T47D (cell line): Measurements from ENCODE around the gene USP40.

ENCODE experiments used
- DNase-seq, 2 experiments: peaks; one replicate each; pipeline versions ENCODE4 v3.0.0 to v3.0.0-alpha.2; 2011 to 2012; ENCODE audit warnings: low read depth in 1 of 2, low spot score in 1 of 2
- JUND ChIP-seq: IDR thresholded peaks from 2 replicates; pipeline ENCODE4 v1.6.1; 2012; ENCODE audit warnings: low read depth
- in situ Hi-C: cut with HindIII; loops from 2 replicates; pipeline ENCODE4 v1.10.0; 2016; ENCODE audit warnings: low sequenced_read_pairs, low pct_unique_long_range_greater_than_20kb

USP40 gene

DNA sequence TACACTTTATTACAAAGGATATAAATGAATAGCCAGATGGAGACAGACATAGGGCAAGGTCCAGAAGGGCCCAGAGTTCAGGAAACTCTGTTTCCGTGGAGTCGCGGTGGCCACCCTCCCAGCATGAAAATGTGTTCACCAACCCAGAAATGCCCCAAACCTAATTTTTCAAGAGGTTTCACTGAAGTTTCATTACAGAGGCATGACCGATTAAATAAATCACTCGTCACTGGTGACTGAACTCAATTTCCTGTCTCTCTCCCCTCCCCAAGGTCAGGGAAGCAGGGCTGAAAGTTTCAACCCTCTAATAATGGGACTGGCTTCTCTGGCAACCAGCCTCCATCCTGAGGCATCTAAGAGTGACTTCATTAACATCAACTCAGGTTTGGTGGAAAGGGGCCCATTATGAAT lies 22.4 kb downstream of the USP40 start:
- no peak for DNase-seq
- TF ChIP-seq JUND = no peak
- in situ Hi-C loops = no loop called here

DNA sequence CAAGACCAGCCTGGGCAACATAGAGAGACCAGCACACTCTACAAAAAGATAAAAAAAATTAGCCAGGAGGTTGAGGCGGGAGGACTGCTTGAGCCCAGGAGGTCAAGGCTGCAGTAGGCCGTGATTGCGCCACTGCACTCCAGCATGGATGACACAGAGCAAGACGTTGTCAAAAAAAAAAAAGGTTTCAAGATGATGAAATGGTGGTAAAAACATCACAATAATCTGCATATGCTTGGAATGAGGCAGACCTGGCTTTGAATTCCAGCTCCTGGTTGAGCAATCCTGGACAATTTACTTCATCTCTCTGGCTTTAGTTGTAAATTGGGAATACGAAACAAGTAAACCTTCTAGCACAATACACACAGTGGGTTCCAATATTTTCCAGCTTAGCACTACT lies 24.1 kb downstream of the USP40 start:
- in situ Hi-C loops = no loop called here
- no peak for DNase-seq

DNA sequence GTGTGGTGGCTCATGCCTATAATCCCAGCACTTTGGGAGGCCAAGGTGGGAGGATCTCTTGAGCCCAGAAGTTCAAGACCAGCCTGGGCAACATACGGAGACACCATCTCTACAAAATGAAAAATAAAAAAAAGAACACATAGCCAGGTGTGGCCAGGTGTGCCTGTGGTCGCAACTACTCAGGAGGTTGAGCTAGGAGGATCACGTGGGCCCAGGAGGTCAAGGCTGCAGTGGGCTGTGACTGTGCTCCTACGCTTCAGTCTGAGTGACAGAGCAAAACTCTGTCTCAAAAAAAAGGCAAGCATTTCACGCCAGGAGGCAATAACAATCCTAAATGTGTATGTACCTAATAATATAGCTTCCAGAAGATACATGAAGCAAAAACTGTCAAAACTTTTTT lies 27.8 kb downstream of the USP40 start:
- in situ Hi-C loops = no loop called here
- TF ChIP-seq JUND = no peak

More for the DNA sequence above, 24.1 kb downstream of the USP40 start:
- no peak for TF ChIP-seq JUND

DNA sequence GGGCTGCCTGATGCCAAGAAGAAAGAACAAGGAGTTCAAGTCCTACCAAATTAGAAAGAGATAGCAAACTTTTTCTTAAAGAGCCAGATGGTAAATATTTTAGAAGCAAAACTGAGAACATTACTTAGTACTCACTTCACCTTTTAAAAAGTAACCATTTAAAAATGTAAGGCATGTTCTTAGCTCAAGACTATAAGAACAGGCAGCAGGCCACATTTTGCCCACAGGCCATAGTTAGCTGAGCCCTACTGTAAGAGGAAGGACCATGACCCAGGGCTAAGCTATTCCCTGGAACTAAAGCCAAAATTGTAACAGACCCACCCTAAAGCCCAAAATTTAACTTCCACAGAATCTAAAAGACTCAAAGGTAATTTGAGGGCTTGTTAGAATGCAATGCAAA lies 31.3 kb downstream of the USP40 start:
- no peak for DNase-seq
- in situ Hi-C loops = no loop called here
- no peak for TF ChIP-seq JUND

More for the DNA sequence above, 27.8 kb downstream of the USP40 start:
- DNase-seq = no peak

DNA sequence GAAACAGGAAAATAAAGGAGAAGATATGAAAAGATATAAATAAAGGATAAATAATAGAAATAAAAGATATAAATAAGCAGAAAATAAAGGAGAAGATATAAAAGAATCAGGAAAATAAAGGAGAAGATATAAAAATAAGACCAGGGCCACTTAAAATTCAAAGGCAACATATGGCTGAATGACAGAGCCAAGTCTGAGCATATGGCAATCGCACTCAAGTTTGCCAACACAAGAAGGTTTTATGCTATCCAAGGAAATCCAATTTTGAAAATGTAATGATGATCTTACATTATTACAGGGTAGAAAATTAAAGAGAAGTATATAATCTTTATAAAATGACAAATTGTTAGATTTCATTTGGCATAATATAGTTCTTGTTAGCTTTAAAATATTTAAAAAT lies 33.6 kb downstream of the USP40 start:
- no peak for DNase-seq
- no peak for TF ChIP-seq JUND
- in situ Hi-C loops = no loop called here

DNA sequence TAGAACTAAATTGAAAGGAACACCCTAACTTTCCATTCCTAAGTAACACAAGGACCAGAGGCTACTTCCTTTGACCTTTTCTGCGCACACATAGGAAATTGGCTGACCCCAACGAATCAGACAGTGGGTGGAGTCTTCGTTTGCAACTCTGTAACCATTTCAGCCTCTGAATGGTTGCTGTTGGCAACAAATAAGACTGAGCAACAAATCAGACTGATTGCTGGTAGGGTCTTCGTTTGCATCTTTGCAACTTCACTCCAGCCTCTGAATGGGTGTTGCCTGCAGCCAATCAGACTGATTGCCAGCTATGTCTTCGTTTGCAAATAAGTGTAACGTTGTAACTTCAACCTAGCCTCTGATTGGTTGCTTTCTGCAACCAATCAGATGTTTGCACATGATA lies 34.6 kb downstream of the USP40 start:
- DNase-seq = no peak
- TF ChIP-seq JUND = no peak
- in situ Hi-C loops = no loop called here

DNA sequence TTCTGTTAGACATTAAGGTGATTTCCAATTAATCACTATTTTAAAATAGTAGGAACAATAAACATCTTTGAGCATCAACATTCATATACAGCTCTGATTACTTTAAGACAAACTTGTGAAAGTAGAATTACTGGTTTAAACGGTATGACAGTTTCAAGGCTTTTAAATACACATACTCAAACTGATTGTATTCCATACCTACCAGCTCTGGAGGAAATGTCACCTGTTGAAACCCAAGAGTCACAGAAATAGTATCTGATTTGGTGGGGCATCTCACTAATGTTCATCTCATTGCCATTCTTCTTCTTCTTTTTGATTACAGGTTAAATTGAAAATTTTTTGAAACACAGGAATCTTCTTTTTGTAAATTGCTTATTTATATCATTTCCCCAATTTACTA lies 36.2 kb downstream of the USP40 start:
- TF ChIP-seq JUND = no peak
- in situ Hi-C loops = no loop called here
- DNase-seq = peak in 1 of 2 experiments; percentile 27

DNA sequence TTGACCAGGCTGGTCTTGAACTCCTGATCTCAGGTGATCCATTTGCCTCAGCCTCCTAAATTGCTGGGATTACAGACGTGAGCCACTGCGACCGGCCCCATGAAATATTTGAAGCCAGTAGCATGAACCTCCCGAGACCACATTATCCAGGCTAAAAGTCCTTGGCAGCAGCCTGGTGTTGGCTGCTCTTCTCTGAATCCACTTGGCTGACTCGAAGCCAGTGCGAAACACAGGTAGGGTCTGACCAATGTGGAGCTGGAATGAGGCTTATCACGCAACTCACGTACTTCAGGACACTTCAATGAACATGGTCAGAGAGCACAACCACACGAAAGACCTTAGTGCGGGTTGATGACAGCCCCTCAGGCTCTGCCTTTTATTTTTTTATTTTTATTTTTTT lies 38.4 kb downstream of the USP40 start:
- TF ChIP-seq JUND = no peak
- DNase-seq = no peak
- in situ Hi-C loops = no loop called here

DNA sequence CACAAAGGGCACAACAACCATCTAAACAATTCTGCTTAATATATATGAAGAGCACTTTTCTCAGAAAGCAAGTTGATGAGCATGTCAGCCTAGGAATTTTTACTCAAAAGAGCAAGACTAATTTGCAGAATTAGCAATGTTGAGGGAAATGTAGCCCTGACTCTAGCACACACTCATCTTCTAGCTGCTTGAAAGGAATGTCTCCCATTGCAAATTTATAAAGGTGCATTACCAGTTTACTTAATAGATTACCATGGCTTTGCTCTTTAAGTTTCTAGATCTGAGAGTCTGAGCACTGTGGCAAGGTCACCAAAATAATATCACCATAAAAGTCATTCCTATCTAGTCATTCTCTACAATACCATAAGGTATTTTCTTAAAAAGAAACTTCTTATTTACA lies 40.8 kb downstream of the USP40 start:
- TF ChIP-seq JUND = no peak
- in situ Hi-C loops = no loop called here
- DNase-seq = no peak

DNA sequence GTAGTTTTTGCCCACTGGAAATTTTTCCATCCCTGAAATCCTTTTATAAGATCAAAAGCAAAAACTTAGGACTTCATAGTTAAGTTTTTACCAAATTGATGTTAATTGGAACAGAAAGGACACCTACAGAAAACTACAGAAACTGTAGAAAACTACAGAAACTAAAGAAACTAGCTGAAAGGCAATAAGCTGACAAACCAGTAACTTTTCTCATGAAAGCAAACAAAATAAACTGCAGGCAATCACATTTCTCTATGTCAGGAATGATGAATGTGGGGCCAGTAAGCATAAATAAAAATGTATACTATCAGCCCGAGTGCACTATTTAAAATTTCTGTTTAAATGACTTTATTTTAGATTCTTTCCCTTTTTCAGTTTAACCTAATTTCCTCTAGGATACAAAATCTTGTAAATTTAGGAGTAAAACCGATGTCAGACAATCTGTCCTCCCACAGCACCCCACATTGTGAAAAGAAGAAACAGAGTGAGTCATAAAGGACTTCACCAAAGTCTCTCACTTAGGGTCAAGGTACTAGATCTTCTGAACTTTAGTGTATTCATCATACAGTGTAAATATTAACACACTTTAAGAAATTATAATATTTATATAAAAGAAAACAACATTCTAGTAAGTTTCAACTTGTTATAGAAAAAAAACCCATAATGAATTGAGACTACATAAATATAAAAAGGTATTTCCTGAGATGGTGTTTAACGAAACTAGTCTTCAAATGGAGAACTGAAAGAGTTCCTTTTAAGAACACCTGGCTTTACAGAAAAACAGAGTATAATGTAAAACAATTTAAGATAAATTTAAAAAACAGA lies 46.6 kb downstream of the USP40 start:
- no peak for TF ChIP-seq JUND
- in situ Hi-C loops = no loop called here
- DNase-seq = no peak

DNA sequence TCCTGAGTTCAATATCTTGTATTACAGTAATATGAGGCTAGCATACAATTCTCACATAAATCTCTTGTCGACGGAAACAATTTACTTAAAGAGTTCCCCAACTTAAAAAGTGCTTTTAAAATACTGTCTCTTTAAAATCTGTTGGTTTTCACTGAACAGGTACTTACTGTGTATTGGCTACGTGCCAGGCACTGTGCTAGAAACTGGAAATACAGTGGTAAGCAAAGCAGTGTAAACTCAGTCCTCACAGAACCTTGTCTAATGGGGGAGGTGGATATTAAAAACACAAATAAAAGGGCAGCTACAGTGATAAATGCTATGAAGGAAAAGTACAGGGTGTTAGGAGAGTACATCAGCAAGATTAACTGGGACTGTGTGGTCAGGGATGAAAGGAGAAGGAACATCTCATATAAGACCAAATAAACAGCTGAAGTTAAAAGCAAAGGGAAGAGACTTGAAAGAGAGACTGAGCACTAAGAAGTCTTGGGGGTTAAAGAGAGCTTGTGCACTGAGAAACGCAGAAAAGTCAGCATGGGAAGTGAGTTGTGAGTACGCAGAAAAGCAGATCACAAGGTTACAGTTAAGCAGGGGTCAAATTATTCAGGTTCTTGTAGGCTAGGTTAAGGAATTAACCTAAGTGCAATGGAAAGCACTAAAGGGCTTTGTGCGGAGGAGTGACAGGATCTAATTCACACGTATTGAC lies 52.5 kb downstream of the USP40 start:
- DNase-seq = peak in 1 of 2 experiments; percentile 20
- in situ Hi-C loops = no loop called here
- no peak for TF ChIP-seq JUND

DNA sequence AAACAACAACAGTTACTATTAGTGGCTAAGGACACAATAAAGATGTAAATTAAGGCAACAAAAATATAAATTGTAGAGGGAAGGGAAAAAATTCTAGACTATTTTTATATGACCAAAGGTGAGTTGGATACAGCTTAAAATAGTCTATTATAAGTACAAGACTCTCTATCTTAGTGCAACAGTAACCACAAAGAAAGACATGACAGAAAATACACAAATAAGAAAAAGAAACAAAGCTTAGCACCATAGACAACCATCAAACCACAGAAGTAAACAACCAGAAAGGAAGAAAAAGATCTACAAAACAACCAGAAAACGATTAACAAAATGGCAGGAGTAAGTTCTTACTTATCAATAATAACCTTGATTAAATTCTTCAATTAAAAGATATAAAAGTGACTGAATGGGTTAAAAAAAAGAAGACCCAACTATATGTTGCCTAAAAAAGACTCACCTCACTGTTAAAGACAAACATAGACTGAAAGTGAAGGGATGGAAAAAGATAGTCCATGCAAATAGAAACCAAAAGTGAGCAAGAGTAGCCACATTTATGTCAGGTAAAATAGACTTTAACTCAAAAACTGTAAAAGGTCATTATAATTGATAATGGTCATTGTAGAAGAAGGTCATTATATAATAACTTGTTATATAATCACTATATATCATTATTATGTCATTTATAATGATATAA lies 62.5 kb downstream of the USP40 start:
- no peak for DNase-seq
- no peak for TF ChIP-seq JUND
- in situ Hi-C loops = no loop called here

DNA sequence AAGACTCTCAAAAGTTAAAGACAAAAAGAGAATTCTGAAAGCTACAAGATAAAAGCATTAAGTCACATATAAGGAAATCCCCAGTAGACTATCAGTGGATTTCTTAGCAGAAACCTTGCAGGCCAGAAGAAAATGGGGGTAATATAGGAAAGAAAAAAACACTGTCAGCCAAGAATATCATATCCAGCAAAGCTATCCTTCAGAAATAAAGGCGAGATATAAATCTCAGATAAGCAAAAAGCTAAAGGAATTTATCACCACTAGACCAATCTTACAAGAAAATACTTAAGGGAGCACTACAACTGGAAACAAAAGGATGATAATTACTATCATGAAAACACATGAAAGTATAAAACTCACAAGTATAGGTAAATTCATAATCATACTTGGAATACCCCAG lies 63.1 kb downstream of the USP40 start:
- in situ Hi-C loops = no loop called here
- no peak for TF ChIP-seq JUND
- no peak for DNase-seq
